Smooth muscle cell (in vitro differentiated cells): ENCODE data around the gene KDELR1. TPM values are rescaled to one million over a fixed set of nuclear protein-coding genes. Genes with fewer than 3 reads are reported as not detected.

Source experiments
- DNase-seq: peaks from one replicate; lab custom pipeline; 2025; ENCODE audit not compliant: unreplicated experiment; lab: John Stamatoyannopoulos, UW
- H2AFZ ChIP-seq: fragments of 200-600 bp; sonication (generic); 2 replicates; pipeline ENCODE4 v1.6.0; 2016; ENCODE audit warnings: antibody characterized with exemption, low read depth, mild to moderate bottlenecking
- H3F3A ChIP-seq: fragments of 200-600 bp; sonication (generic); 2 replicates; pipeline ENCODE4 v1.6.0; 2017; ENCODE audit warnings: antibody characterized with exemption, low read depth
- H3K27ac ChIP-seq: fragments of 200-600 bp; sonication (generic); 2 replicates; pipeline ENCODE4 v1.5.1; 2016; ENCODE audit warnings: low read depth, mild to moderate bottlenecking
- H3K27me3 ChIP-seq: fragments of 200-600 bp; sonication (generic); 2 replicates; pipeline ENCODE4 v1.6.1; 2016; ENCODE audit warnings: low read depth, mild to moderate bottlenecking
- H3K36me3 ChIP-seq: fragments of 200-600 bp; sonication (generic); 2 replicates; pipeline ENCODE4 v1.5.1; 2016; ENCODE audit warnings: low read depth
- H3K4me1 ChIP-seq: fragments of 200-600 bp; sonication (generic); 2 replicates; pipeline ENCODE4 v1.5.1; 2016; ENCODE audit warnings: low read depth
- H3K4me2 ChIP-seq: fragments of 200-600 bp; sonication (generic); 2 replicates; pipeline ENCODE4 v1.6.0; 2016; ENCODE audit warnings: mild to moderate bottlenecking
- H3K4me3 ChIP-seq: fragments of 200-600 bp; sonication (generic); 2 replicates; pipeline ENCODE4 v1.5.1; 2016; ENCODE audit warnings: mild to moderate bottlenecking
- H3K79me2 ChIP-seq: fragments of 200-600 bp; sonication (generic); 2 replicates; pipeline ENCODE4 v1.6.0; 2016; ENCODE audit warnings: low read depth, mild to moderate bottlenecking
- H3K9ac ChIP-seq: fragments of 200-600 bp; sonication (generic); 2 replicates; pipeline ENCODE4 v1.6.0; 2016; ENCODE audit warnings: low read depth
- H3K9me3 ChIP-seq: fragments of 200-600 bp; sonication (generic); replicated peaks from 2 replicates; pipeline ENCODE4 v1.5.1; 2016; ENCODE audit warnings: low read depth
- H4K20me1 ChIP-seq: fragments of 200-600 bp; sonication (generic); 2 replicates; pipeline ENCODE4 v1.6.0; 2016; ENCODE audit warnings: low read depth
- CTCF ChIP-seq: fragments of 200-600 bp; sonication (generic); IDR thresholded peaks from 2 replicates; pipeline ENCODE4 v1.5.1; 2017; ENCODE audit warnings: borderline replicate concordance, mild to moderate bottlenecking, antibody characterized with exemption; ENCODE audit not compliant: insufficient read depth, poor library complexity, severe bottlenecking
- WGBS: methylation state at CpG from one replicate; pipeline ENCODE4 v1.1.7; 2016; ENCODE audit warnings: low lambda C conversion rate; 5-methylcytosine and 5-hydroxymethylcytosine counted together
- polyA plus RNA-seq: library from polyadenylated mRNA; unstranded; fragments of >200 nt; fragmentation: Nextera tagmentation; extraction: Ambion mirVana; gene quantifications from 2 replicates; pipeline ENCODE4 v1.2.1, GENCODE V29; 2016
- total RNA-seq: library from RNA; depleted of rRNA; stranded (reverse); fragments of >200 nt; gene quantifications from 2 replicates; pipeline ENCODE4 v1.2.3, GENCODE V29; 2014

Gene KDELR1
- total and polyA plus RNA-seq, 2 experiments from 2014 or later: 239 to 315 TPM

- Histone ChIP-seq H2AFZ (no peak overlapping the region), H3F3A (no peaks in the 10 kb centered on the region), H3K27me3 (no peaks in the 10 kb centered on the region), H3K9me3 (no peaks in the 10 kb centered on the region), H3K4me1 (no peaks in the 10 kb centered on the region), H3K36me3 (no peaks in the 10 kb centered on the region), H3K79me2 (no peaks in the 10 kb centered on the region), H3K4me3 (no peak overlapping the region), H3K27ac (no peak overlapping the region), H3K9ac (no peak overlapping the region), H4K20me1 (no peaks in the 10 kb centered on the region), H3K4me2 (no peak overlapping the region)
- no peak for DNase-seq
- WGBS: 97% methylated on average over 11 of the region's 11 CpGs
- no peak for TF ChIP-seq CTCF
These were observed 50.4 kb downstream of the KDELR1 start for GRCh38 chr19:48340995-48341394.

GRCh38 chr19:48338802-48339503, 52.4 kb downstream of the KDELR1 start:
- no peak overlapping the region for H3K4me3 ChIP-seq
- H4K20me1 ChIP-seq: no peaks in the 10 kb centered on the region
- H3K27me3 ChIP-seq: no peaks in the 10 kb centered on the region
- no peak overlapping the region for H3K4me2 ChIP-seq
- H3K36me3 ChIP-seq: no peaks in the 10 kb centered on the region
- TF ChIP-seq CTCF: no peak
- DNase-seq: no peak
- no peaks in the 10 kb centered on the region for H3K79me2 ChIP-seq
- no peak overlapping the region for H3K27ac ChIP-seq
- peaks cover 6% of the 10 kb centered on the region for H3F3A ChIP-seq
- no peak overlapping the region for H3K9ac ChIP-seq
- no peaks in the 10 kb centered on the region for H3K9me3 ChIP-seq
- 96% methylated on average over 14 of the region's 14 CpGs for WGBS
- H2AFZ ChIP-seq: no peak overlapping the region
- H3K4me1 ChIP-seq: no peaks in the 10 kb centered on the region

GRCh38 chr19:48338253-48338755, 53.0 kb downstream of the KDELR1 start:
- WGBS: 95% methylated on average over 14 of the region's 14 CpGs
- Histone ChIP-seq H3K9me3 (no peaks in the 10 kb centered on the region), H3K4me1 (no peaks in the 10 kb centered on the region), H3K4me2 (no peak overlapping the region), H3K27ac (no peak overlapping the region), H4K20me1 (no peaks in the 10 kb centered on the region), H3K4me3 (no peak overlapping the region), H3K79me2 (no peaks in the 10 kb centered on the region), H3K9ac (no peak overlapping the region), H3K27me3 (no peaks in the 10 kb centered on the region), H2AFZ (no peak overlapping the region), H3F3A (peaks cover 6% of the 10 kb centered on the region), H3K36me3 (no peaks in the 10 kb centered on the region)
- DNase-seq: no peak
- no peak for TF ChIP-seq CTCF
